SK-N-SH treated with all-trans-retinoic acid at 6 μM for 48 hours (cell line): ENCODE results near the gene JAML.

Experiments
- CREB5 ChIP-seq: fragments of 250-450 bp; sonication (Bioruptor Pico); IDR thresholded peaks from 2 replicates; pipeline ENCODE4 v1.5.1; 2020; ENCODE audit warnings: low read depth, mild to moderate bottlenecking, moderate library complexity
- ESRRG ChIP-seq: fragments of 250-450 bp; sonication (Bioruptor Pico); IDR thresholded peaks from 2 replicates; pipeline ENCODE4 v1.6.1; 2021; ENCODE audit warnings: mild to moderate bottlenecking
- ISL1 ChIP-seq: fragments of 250-450 bp; sonication (Bioruptor Pico); IDR thresholded peaks from 2 replicates; pipeline ENCODE4 v2.1.2; 2022; ENCODE audit warnings: mild to moderate bottlenecking, moderate library complexity
- OSR1 ChIP-seq: fragments of 250-450 bp; sonication (Bioruptor Pico); IDR thresholded peaks from 2 replicates; pipeline ENCODE4 v1.8.0; 2022; ENCODE audit warnings: moderate library complexity, mild to moderate bottlenecking, inconsistent platforms
- PATZ1 ChIP-seq: fragments of 250-450 bp; sonication (Bioruptor Pico); IDR thresholded peaks from 2 replicates; pipeline ENCODE4 v1.8.0; 2020; ENCODE audit warnings: mild to moderate bottlenecking, moderate library complexity, borderline replicate concordance
- RARB ChIP-seq: fragments of 250-450 bp; sonication (Bioruptor Pico); IDR thresholded peaks from 2 replicates; pipeline ENCODE4 v1.8.0; 2021; ENCODE audit warnings: mild to moderate bottlenecking, moderate library complexity
- ZFP3 ChIP-seq: fragments of 250-450 bp; sonication (Bioruptor Pico); IDR thresholded peaks from 2 replicates; pipeline ENCODE4 v1.5.0; 2020; ENCODE audit warnings: mild to moderate bottlenecking, moderate library complexity
- ZFP30 ChIP-seq: fragments of 450-650 bp; formaldehyde crosslinking; IDR thresholded peaks from 2 replicates; pipeline ENCODE4 v1.5.0; 2022; ENCODE audit warnings: mild to moderate bottlenecking, moderate library complexity
- ZNF70 ChIP-seq: fragments of 450-650 bp; formaldehyde crosslinking; IDR thresholded peaks from 2 replicates; pipeline ENCODE4 v1.5.0; 2020; ENCODE audit warnings: mild to moderate bottlenecking, moderate library complexity

DNA sequence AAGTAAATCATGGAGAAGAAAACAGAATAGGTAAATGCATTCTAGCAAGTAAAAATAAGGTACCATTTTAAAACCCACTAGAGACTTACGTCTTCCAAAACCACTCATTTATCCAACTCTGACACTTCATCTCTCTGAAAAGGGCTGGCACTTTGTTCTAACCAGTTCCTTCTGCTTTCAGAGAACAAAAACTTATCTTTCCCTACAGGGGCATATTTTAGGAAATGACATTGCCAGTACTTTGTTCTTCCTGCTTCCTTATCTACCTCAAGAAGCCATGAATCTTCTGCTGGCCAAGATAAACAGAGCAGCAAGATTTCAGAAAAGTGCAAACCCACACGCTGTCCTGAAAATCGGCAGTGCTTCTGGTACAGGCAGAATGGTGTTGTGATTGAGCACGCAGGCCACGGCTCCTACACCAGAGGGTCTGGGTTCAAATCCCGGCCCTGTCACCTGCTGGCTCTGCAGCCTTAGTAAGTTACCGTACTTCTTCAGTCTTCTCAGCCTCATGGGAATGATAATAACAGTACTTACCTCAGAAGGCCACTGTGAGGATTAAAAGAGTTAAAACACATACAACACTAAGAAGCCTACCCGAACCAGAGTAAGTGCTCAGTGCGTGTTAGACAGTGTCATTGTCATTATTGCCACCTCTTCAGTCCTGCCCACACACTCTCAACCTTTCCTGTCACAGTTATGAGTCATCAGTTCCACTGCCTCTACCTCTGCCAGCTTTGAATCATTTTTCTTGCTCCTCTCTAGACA lies 16.4 kb upstream of the JAML start:
- TF ChIP-seq ZFP3 (CRISPR knock-in tag) (no peak), ZNF70 (CRISPR knock-in tag) (no peak), PATZ1 (CRISPR knock-in tag) (no peak), CREB5 (CRISPR knock-in tag) (no peak), ESRRG (CRISPR knock-in tag) (no peak), ISL1 (CRISPR knock-in tag) (no peak), OSR1 (CRISPR knock-in tag) (no peak), RARB (no peak), ZFP30 (no peak)
